ENCODE data around the gene SCAMP2.

The SCAMP2 gene

GRCh38 chr15:74840851-74841775, 32.1 kb downstream of the SCAMP2 start:
- H3K4me3 ChIP-seq (ENCODE audit: low read depth, low read length), result no peak overlapping the region
- no peak for DNase-seq (ENCODE audit: low read depth)
- TF ChIP-seq CTCF (IDR thresholded peaks at IDR 0.05; ENCODE audit: low read depth, low read length) (no peak), POLR2A (IDR thresholded peaks at IDR 0.05; ENCODE audit: extremely low read depth, insufficient read length) (no peak), MYC (IDR thresholded peaks at IDR 0.05; ENCODE audit: low read depth, low read length) (no peak), MAX (IDR thresholded peaks at IDR 0.05; ENCODE audit: low read depth, low read length) (no peak)

GRCh38 chr15:74839526-74840395, 33.4 kb downstream of the SCAMP2 start:
- no peak overlapping the region for H3K4me3 ChIP-seq (ENCODE audit: low read depth, low read length)
- TF ChIP-seq MYC (IDR thresholded peaks at IDR 0.05; ENCODE audit: low read depth, low read length) (no peak), CTCF (IDR thresholded peaks at IDR 0.05; ENCODE audit: low read depth, low read length) (peak; percentile 32)
- peak; percentile 30 for DNase-seq (ENCODE audit: low read depth)

- H3K4me3 ChIP-seq (ENCODE audit: low read depth, low read length), result no peak overlapping the region
- DNase-seq (ENCODE audit: low read depth), result peak; percentile 53
- TF ChIP-seq MAX (IDR thresholded peaks at IDR 0.05; ENCODE audit: low read depth, low read length), result no peak
- TF ChIP-seq MYC (IDR thresholded peaks at IDR 0.05; ENCODE audit: low read depth, low read length), result no peak
- TF ChIP-seq POLR2A (IDR thresholded peaks at IDR 0.05; ENCODE audit: extremely low read depth, insufficient read length), result no peak
- TF ChIP-seq CTCF (IDR thresholded peaks at IDR 0.05; ENCODE audit: low read depth, low read length), result no peak
Measured at GRCh38 chr15:74838746-74839525, 34.2 kb downstream of the SCAMP2 start.

- no peak for TF ChIP-seq MAX (IDR thresholded peaks at IDR 0.05; ENCODE audit: low read depth, low read length)
- TF ChIP-seq CTCF (IDR thresholded peaks at IDR 0.05; ENCODE audit: low read depth, low read length), result no peak
- no peak for TF ChIP-seq MYC (IDR thresholded peaks at IDR 0.05; ENCODE audit: low read depth, low read length)
- TF ChIP-seq POLR2A (IDR thresholded peaks at IDR 0.05; ENCODE audit: extremely low read depth, insufficient read length), result no peak
- no peak overlapping the region for H3K4me3 ChIP-seq (ENCODE audit: low read depth, low read length)
- no peak for DNase-seq (ENCODE audit: low read depth)
Measured at GRCh38 chr15:74838137-74838516, 35.0 kb downstream of the SCAMP2 start.

GRCh38 chr15:74837482-74838136, 35.6 kb downstream of the SCAMP2 start:
- TF ChIP-seq MAX (IDR thresholded peaks at IDR 0.05; ENCODE audit: low read depth, low read length) (no peak), MYC (IDR thresholded peaks at IDR 0.05; ENCODE audit: low read depth, low read length) (no peak), CTCF (IDR thresholded peaks at IDR 0.05; ENCODE audit: low read depth, low read length) (no peak), POLR2A (IDR thresholded peaks at IDR 0.05; ENCODE audit: extremely low read depth, insufficient read length) (no peak)
- no peak overlapping the region for H3K4me3 ChIP-seq (ENCODE audit: low read depth, low read length)
- DNase-seq (ENCODE audit: low read depth), result no peak
